Left ventricle myocardium inferior (tissue), 1 donor: ENCODE data around the gene CYP4F2. TPM values are rescaled to one million over a fixed set of nuclear protein-coding genes. Genes with fewer than 3 reads are reported as not detected.

Source experiments
- DNase-seq: peaks from one replicate; pipeline ENCODE4 v3.0.0-alpha.2; 2020
- H3K27ac ChIP-seq: fragments of 200-600 bp; replicated peaks from 2 replicates; pipeline ENCODE4 v1.8.0; 2021
- H3K27me3 ChIP-seq: fragments of 200-600 bp; 2 replicates; pipeline ENCODE4 v1.8.0; 2021; ENCODE audit warnings: low read depth
- H3K36me3 ChIP-seq: fragments of 200-600 bp; 2 replicates; pipeline ENCODE4 v1.8.0; 2021
- H3K4me1 ChIP-seq: fragments of 200-600 bp; 2 replicates; pipeline ENCODE4 v1.8.0; 2021
- H3K4me3 ChIP-seq: fragments of 200-600 bp; 2 replicates; pipeline ENCODE4 v1.8.0; 2021; ENCODE audit warnings: mild to moderate bottlenecking, moderate library complexity
- H3K9me3 ChIP-seq: fragments of 200-600 bp; replicated peaks from 2 replicates; pipeline ENCODE4 v1.8.0; 2021
- CTCF ChIP-seq: fragments of 200-600 bp; IDR thresholded peaks from 2 replicates; pipeline ENCODE4 v1.8.0; 2021; ENCODE audit warnings: antibody characterized with exemption, mild to moderate bottlenecking, borderline replicate concordance
- intact Hi-C: fragments of 100-400 bp; cut with micrococcal nuclease; formaldehyde crosslinking; loops from one replicate; pipeline ENCODE4 v1.11.0; 2022
- total RNA-seq: library from RNA; stranded (reverse); fragmentation: NEBNext Ultra II Directional; extraction: Animal tissue kit (Norgen Biotek cat#: 25700); gene quantifications from one replicate; pipeline ENCODE4 v1.2.1, GENCODE V29; 2021
- donor health status: DM: no; HTN: yes; CAD: no; lungs with severe emphysema.

The CYP4F2 gene
- total RNA-seq, 1 donor from 2014 or later: not detected

GRCh38 chr19:15871570-15871969 is 26.3 kb downstream of the CYP4F2 start:
- H3K9me3 ChIP-seq: no peaks in the 10 kb centered on the region
- intact Hi-C loops: no loop called here
- peaks cover 67% of the 10 kb centered on the region for H3K27me3 ChIP-seq
- H3K4me1 ChIP-seq: no peaks in the 10 kb centered on the region
- no peak overlapping the region for H3K27ac ChIP-seq
- no peak for TF ChIP-seq CTCF
- DNase-seq: no peak
- H3K36me3 ChIP-seq: no peaks in the 10 kb centered on the region
- H3K4me3 ChIP-seq: no peak overlapping the region

GRCh38 chr19:15869873-15870272 is 28.0 kb downstream of the CYP4F2 start:
- TF ChIP-seq CTCF: no peak
- no peak overlapping the region for H3K4me3 ChIP-seq
- no peaks in the 10 kb centered on the region for H3K4me1 ChIP-seq
- H3K27me3 ChIP-seq: peaks cover 53% of the 10 kb centered on the region
- H3K9me3 ChIP-seq: no peaks in the 10 kb centered on the region
- no peak for DNase-seq
- H3K36me3 ChIP-seq: no peaks in the 10 kb centered on the region
- intact Hi-C loops: no loop called here
- H3K27ac ChIP-seq: no peak overlapping the region

GRCh38 chr19:15869109-15869555 is 28.7 kb downstream of the CYP4F2 start:
- no peak for DNase-seq
- no peak overlapping the region for H3K27ac ChIP-seq
- peak; percentile 69 for TF ChIP-seq CTCF
- no peak overlapping the region for H3K4me3 ChIP-seq
- no peaks in the 10 kb centered on the region for H3K9me3 ChIP-seq
- no peaks in the 10 kb centered on the region for H3K36me3 ChIP-seq
- peaks cover 53% of the 10 kb centered on the region for H3K27me3 ChIP-seq
- intact Hi-C loops: no loop called here
- H3K4me1 ChIP-seq: no peaks in the 10 kb centered on the region

- peaks cover 50% of the 10 kb centered on the region for H3K27me3 ChIP-seq
- H3K9me3 ChIP-seq: no peaks in the 10 kb centered on the region
- H3K4me1 ChIP-seq: no peaks in the 10 kb centered on the region
- DNase-seq: no peak
- H3K4me3 ChIP-seq: no peak overlapping the region
- no peak overlapping the region for H3K27ac ChIP-seq
- intact Hi-C loops: no loop called here
- no peak for TF ChIP-seq CTCF
- no peaks in the 10 kb centered on the region for H3K36me3 ChIP-seq
Measured at GRCh38 chr19:15866636-15867035, 31.2 kb downstream of the CYP4F2 start.

GRCh38 chr19:15864824-15865223 is 33.0 kb downstream of the CYP4F2 start:
- Histone ChIP-seq H3K4me3 (no peak overlapping the region), H3K27me3 (peaks cover 50% of the 10 kb centered on the region), H3K9me3 (no peaks in the 10 kb centered on the region), H3K27ac (no peak overlapping the region), H3K4me1 (no peaks in the 10 kb centered on the region), H3K36me3 (no peaks in the 10 kb centered on the region)
- TF ChIP-seq CTCF: no peak
- intact Hi-C loops: no loop called here
- DNase-seq: no peak

- no peak for TF ChIP-seq CTCF
- no peaks in the 10 kb centered on the region for H3K36me3 ChIP-seq
- no peak overlapping the region for H3K4me3 ChIP-seq
- intact Hi-C loops: no loop called here
- H3K27ac ChIP-seq: no peak overlapping the region
- no peaks in the 10 kb centered on the region for H3K9me3 ChIP-seq
- DNase-seq: no peak
- peaks cover 63% of the 10 kb centered on the region for H3K27me3 ChIP-seq
- H3K4me1 ChIP-seq: no peaks in the 10 kb centered on the region
Measured at GRCh38 chr19:15863272-15863671, 34.6 kb downstream of the CYP4F2 start.
